GM12878 (cell line): ENCODE data around the gene SNRPE. TPM values are rescaled to one million over a fixed set of nuclear protein-coding genes. Genes with fewer than 3 reads are reported as not detected.

Experiments used
- ATAC-seq: fragments of 200-7000 bp; cut with Tn5 transposase; 3 replicates; pipeline ENCODE4 v1.9.1; 2020; ENCODE audit warnings: mild to moderate bottlenecking, moderate library complexity
- BruUV-seq: library from RNA; stranded (reverse); fragments of 400-500 nt; replicated peaks from 2 replicates; lab custom pipeline; 2021; lab: Mats Ljungman, UMichigan
- CTCF ChIA-PET: fragments of 300-600 bp; sonication (Branson Sonifier 250); formaldehyde crosslinking; extraction: SDS; loops from one replicate; lab custom pipeline; 2021; ENCODE audit warnings: inconsistent platforms; lab: Yijun Ruan, JAX
- POLR2A ChIA-PET: fragments of 350-600 bp; formaldehyde crosslinking; extraction: SDS; loops from one replicate; lab custom pipeline; 2021; ENCODE audit warnings: inconsistent platforms; lab: Charles Lee
- RAD21 ChIA-PET: fragments of 300-600 bp; sonication (Branson Sonifier 250); formaldehyde crosslinking; loops from one replicate; lab custom pipeline; 2023; ENCODE audit warnings: antibody characterized with exemption; ENCODE audit not compliant: unreplicated experiment; lab: Charles Lee
- SMC1A ChIA-PET: fragments of 300-600 bp; sonication (Branson Sonifier 250); formaldehyde crosslinking; loops from one replicate; lab custom pipeline; 2023; ENCODE audit not compliant: unreplicated experiment, uncharacterized antibody; lab: Charles Lee
- DNase-seq: peaks from one replicate; pipeline ENCODE4 v3.0.0-alpha.2; 2011; ENCODE audit warnings: low read depth, low spot score
- FAIRE-seq: peaks from 3 replicates; lab custom pipeline; 2011; peaks lifted over from hg19 to GRCh38; lab: Jason Lieb, UNC
- H2AFZ ChIP-seq: 2 replicates; pipeline ENCODE4 v1.6.0; 2011; ENCODE audit warnings: low read depth, low read length, control low read depth; ENCODE audit not compliant: control insufficient read depth
- H3K27ac ChIP-seq: 2 replicates; pipeline ENCODE4 v1.5.1; 2011; ENCODE audit warnings: control low read depth; ENCODE audit not compliant: control insufficient read depth, insufficient read depth
- H3K27me3 ChIP-seq, 2 experiments: replicated peaks in 1 of 2; 2 replicates each; pipeline versions ENCODE4 v1.6.0 to v1.6.1; 2011; ENCODE audit warnings: low read length in 1 of 2; ENCODE audit not compliant: control insufficient read depth in 2 of 2, insufficient read depth in 2 of 2
- H3K36me3 ChIP-seq, 2 experiments: 2 replicates each; pipeline ENCODE4 v1.5.1; 2011; ENCODE audit warnings: low read length in 1 of 2; ENCODE audit not compliant: control insufficient read depth in 2 of 2, insufficient read depth in 2 of 2
- H3K4me1 ChIP-seq: 2 replicates; pipeline ENCODE4 v1.6.1; 2011; ENCODE audit warnings: mild to moderate bottlenecking, low read length, moderate library complexity, mixed read lengths; ENCODE audit not compliant: control insufficient read depth, insufficient read depth
- H3K4me2 ChIP-seq: 2 replicates; pipeline ENCODE4 v1.6.0; 2011; ENCODE audit warnings: control low read depth; ENCODE audit not compliant: control insufficient read depth, insufficient read depth
- H3K4me3 ChIP-seq: fragments of 200-600 bp; sonication (generic); 2 replicates; pipeline ENCODE4 v1.5.1; 2016
- H3K79me2 ChIP-seq: 2 replicates; pipeline ENCODE4 v1.6.0; 2011; ENCODE audit warnings: low read length; ENCODE audit not compliant: control insufficient read depth, insufficient read depth
- H3K9ac ChIP-seq: 2 replicates; pipeline ENCODE4 v1.8.0; 2011; ENCODE audit warnings: low read length, control low read depth, mixed read lengths; ENCODE audit not compliant: control insufficient read depth, insufficient read depth
- H3K9me3 ChIP-seq: replicated peaks from 3 replicates; pipeline ENCODE4 v1.5.1; 2011; ENCODE audit warnings: mild to moderate bottlenecking, low read length; ENCODE audit not compliant: control insufficient read depth, insufficient read depth
- H4K20me1 ChIP-seq: 2 replicates; pipeline ENCODE4 v1.6.0; 2011; ENCODE audit not compliant: control insufficient read depth, insufficient read depth
- CHD4 ChIP-seq: fragments of 200-600 bp; sonication (generic); IDR thresholded peaks from 2 replicates; pipeline ENCODE4 v1.6.1; 2016; ENCODE audit warnings: mild to moderate bottlenecking
- DPF2 ChIP-seq: fragments of 450-650 bp; IDR thresholded peaks from 2 replicates; pipeline ENCODE4 v1.6.1; 2017; ENCODE audit warnings: mild to moderate bottlenecking
- EED ChIP-seq: sonication (generic); IDR thresholded peaks from 2 replicates; pipeline ENCODE4 v1.6.1; 2016; ENCODE audit warnings: antibody characterized with exemption, low read depth
- KLF5 ChIP-seq: fragments of 450-650 bp; IDR thresholded peaks from 2 replicates; pipeline ENCODE4 v1.6.1; 2014; ENCODE audit warnings: mild to moderate bottlenecking; ENCODE audit not compliant: partially characterized antibody
- MEF2A ChIP-seq: IDR thresholded peaks from 2 replicates; pipeline ENCODE4 v1.6.1; 2011; ENCODE audit warnings: low read depth, mild to moderate bottlenecking, low read length, moderate library complexity; ENCODE audit not compliant: insufficient read depth
- MTA2 ChIP-seq: fragments of 450-650 bp; IDR thresholded peaks from 2 replicates; pipeline ENCODE4 v1.6.1; 2016; ENCODE audit warnings: low read depth, mild to moderate bottlenecking, moderate library complexity
- POLR2AphosphoS5 ChIP-seq: IDR thresholded peaks from 2 replicates; pipeline ENCODE4 v1.6.1; 2011; ENCODE audit warnings: mild to moderate bottlenecking, low read length, inconsistent platforms
- POU2F2 ChIP-seq: IDR thresholded peaks from 3 replicates; pipeline ENCODE4 v1.6.1; 2011; ENCODE audit warnings: low read depth, mild to moderate bottlenecking, low read length, borderline replicate concordance
- SUPT20H ChIP-seq: IDR thresholded peaks from 2 replicates; pipeline ENCODE4 v1.6.1; 2011; ENCODE audit warnings: low read depth, mild to moderate bottlenecking, low read length, moderate library complexity, borderline replicate concordance; ENCODE audit not compliant: control insufficient read depth
- ZNF217 ChIP-seq: fragments of 450-650 bp; IDR thresholded peaks from 2 replicates; pipeline ENCODE4 v1.6.1; 2017; ENCODE audit warnings: antibody characterized with exemption, mild to moderate bottlenecking
- ZNF687 ChIP-seq: fragments of 450-650 bp; IDR thresholded peaks from 2 replicates; pipeline ENCODE4 v1.6.1; 2017; ENCODE audit warnings: mild to moderate bottlenecking, moderate library complexity
- WGBS: methylation state at CpG from one replicate; pipeline ENCODE4 v1.1.6; 2016; ENCODE audit warnings: low lambda C conversion rate; ENCODE audit not compliant: insufficient replicate concordance, insufficient coverage; ENCODE audit errors: missing lambda C conversion rate; 5-methylcytosine and 5-hydroxymethylcytosine counted together
- in situ Hi-C: fragments of 300-500 bp; cut with MboI; formaldehyde crosslinking; loops from 9 replicates; pipeline ENCODE4 v1.14.3; 2018; ENCODE audit warnings: mixed read lengths
- intact Hi-C: fragments of 100-400 bp; cut with micrococcal nuclease; formaldehyde crosslinking; loops from one replicate; pipeline ENCODE4 v1.14.2; 2022; ENCODE audit not compliant: unreplicated experiment
- polyA plus RNA-seq, 11 experiments: library from polyadenylated mRNA; depleted of rRNA in 4 of 11; unstranded in 6 of 11; stranded (reverse) in 5 of 11; fragments of >200 nt; fragmentation: Nextera tagmentation in 4 of 11; fragmentation: Illumina TruSeq in 1 of 11; extraction: Ambion mirVana in 4 of 11; extraction: Trizol in 1 of 11; gene quantifications; 1 replicate in 1 of 11; 2 replicates in 10 of 11; pipeline versions ENCODE4 v1.2.1 to v1.2.3, GENCODE V29; 2011 to 2016; ENCODE audit warnings: inconsistent platforms in 2 of 11, missing spikeins in 2 of 11, low read depth in 1 of 11
- total RNA-seq, 4 experiments: library from RNA; depleted of rRNA in 3 of 4; stranded (reverse); fragments of >200 nt in 3 of 4; fragmentation: Illumina TruSeq in 1 of 4; extraction: Trizol in 1 of 4; gene quantifications; 2 replicates each; pipeline versions ENCODE4 v1.2.1 to v1.2.3, GENCODE V29; 2013 to 2021
- TF ChIP-seq, protein P1 (sequence below): fragments of 450-650 bp; IDR thresholded peaks from 2 replicates; pipeline ENCODE4 v1.6.1; 2016; ENCODE audit warnings: mild to moderate bottlenecking
- TF ChIP-seq, protein P2 (sequence below): fragments of 450-650 bp; IDR thresholded peaks from 2 replicates; pipeline ENCODE4 v1.6.1; 2017; ENCODE audit warnings: mild to moderate bottlenecking, low read depth, inconsistent platforms; ENCODE audit not compliant: poor library complexity, severe bottlenecking
- TF ChIP-seq, protein P3 (sequence below): fragments of 450-650 bp; IDR thresholded peaks from 2 replicates; pipeline ENCODE4 v1.6.1; 2017; ENCODE audit warnings: borderline replicate concordance
- TF ChIP-seq, protein P4 (sequence below): fragments of 450-650 bp; IDR thresholded peaks from 2 replicates; pipeline ENCODE4 v1.6.1; 2014; ENCODE audit warnings: mild to moderate bottlenecking

The SNRPE gene
- total and polyA plus RNA-seq, 10 of the 15 experiments (the other 5 are each of a cell fraction or from before 2014, with no cell fraction given), result 109 to 1,384 (median 316) TPM

- H3K79me2 ChIP-seq, result peaks cover 2% of the 10 kb centered on the region
- H3K4me2 ChIP-seq, result no peak overlapping the region
- 96% methylated on average over 6 of the region's 6 CpGs for WGBS
- FAIRE-seq, result no peak
- H3K9ac ChIP-seq, result no peak overlapping the region
- no peaks in the 10 kb centered on the region for H3K4me1 ChIP-seq
- POLR2A ChIA-PET, result interaction anchor here (0.6 kb wide), 2 partner anchors 41 to 139 kb away, joined by 3 to 4 read pairs; no protein-coding TSS in a partner anchor
- no peak overlapping the region for H2AFZ ChIP-seq
- H3K36me3 ChIP-seq, result peaks cover 4 to 35% of the 10 kb centered on the region in 2 experiments
- CTCF ChIA-PET, result interaction anchor here (1.1 kb wide), 1 partner anchor 25 kb away, joined by 3 read pairs; no protein-coding TSS in a partner anchor
- intact Hi-C loops, result no loop called here
- in situ Hi-C loops, result no loop called here
- no peak for DNase-seq
- no peak for ATAC-seq
- no peaks in the 10 kb centered on the region for H3K9me3 ChIP-seq
- RAD21 ChIA-PET, result no interaction called here
- no peak overlapping the region for H3K27ac ChIP-seq
- no TSS peak for BruUV-seq
- no peak overlapping the region for H3K4me3 ChIP-seq
- no peaks in the 10 kb centered on the region for H3K27me3 ChIP-seq
- H4K20me1 ChIP-seq, result no peaks in the 10 kb centered on the region
- SMC1A ChIA-PET, result interaction anchor here (1.2 kb wide), 1 partner anchor 20 kb away, joined by 4 read pairs; no protein-coding TSS in a partner anchor
- TF ChIP-seq, protein P1, sequence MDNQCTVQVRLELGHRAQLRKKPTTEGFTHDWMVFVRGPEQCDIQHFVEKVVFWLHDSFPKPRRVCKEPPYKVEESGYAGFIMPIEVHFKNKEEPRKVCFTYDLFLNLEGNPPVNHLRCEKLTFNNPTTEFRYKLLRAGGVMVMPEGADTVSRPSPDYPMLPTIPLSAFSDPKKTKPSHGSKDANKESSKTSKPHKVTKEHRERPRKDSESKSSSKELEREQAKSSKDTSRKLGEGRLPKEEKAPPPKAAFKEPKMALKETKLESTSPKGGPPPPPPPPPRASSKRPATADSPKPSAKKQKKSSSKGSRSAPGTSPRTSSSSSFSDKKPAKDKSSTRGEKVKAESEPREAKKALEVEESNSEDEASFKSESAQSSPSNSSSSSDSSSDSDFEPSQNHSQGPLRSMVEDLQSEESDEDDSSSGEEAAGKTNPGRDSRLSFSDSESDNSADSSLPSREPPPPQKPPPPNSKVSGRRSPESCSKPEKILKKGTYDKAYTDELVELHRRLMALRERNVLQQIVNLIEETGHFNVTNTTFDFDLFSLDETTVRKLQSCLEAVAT, result no peak
- no peak for TF ChIP-seq MEF2A
- TF ChIP-seq, protein P2, sequence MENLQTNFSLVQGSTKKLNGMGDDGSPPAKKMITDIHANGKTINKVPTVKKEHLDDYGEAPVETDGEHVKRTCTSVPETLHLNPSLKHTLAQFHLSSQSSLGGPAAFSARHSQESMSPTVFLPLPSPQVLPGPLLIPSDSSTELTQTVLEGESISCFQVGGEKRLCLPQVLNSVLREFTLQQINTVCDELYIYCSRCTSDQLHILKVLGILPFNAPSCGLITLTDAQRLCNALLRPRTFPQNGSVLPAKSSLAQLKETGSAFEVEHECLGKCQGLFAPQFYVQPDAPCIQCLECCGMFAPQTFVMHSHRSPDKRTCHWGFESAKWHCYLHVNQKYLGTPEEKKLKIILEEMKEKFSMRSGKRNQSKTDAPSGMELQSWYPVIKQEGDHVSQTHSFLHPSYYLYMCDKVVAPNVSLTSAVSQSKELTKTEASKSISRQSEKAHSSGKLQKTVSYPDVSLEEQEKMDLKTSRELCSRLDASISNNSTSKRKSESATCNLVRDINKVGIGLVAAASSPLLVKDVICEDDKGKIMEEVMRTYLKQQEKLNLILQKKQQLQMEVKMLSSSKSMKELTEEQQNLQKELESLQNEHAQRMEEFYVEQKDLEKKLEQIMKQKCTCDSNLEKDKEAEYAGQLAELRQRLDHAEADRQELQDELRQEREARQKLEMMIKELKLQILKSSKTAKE, result no peak
- TF ChIP-seq, protein P3, sequence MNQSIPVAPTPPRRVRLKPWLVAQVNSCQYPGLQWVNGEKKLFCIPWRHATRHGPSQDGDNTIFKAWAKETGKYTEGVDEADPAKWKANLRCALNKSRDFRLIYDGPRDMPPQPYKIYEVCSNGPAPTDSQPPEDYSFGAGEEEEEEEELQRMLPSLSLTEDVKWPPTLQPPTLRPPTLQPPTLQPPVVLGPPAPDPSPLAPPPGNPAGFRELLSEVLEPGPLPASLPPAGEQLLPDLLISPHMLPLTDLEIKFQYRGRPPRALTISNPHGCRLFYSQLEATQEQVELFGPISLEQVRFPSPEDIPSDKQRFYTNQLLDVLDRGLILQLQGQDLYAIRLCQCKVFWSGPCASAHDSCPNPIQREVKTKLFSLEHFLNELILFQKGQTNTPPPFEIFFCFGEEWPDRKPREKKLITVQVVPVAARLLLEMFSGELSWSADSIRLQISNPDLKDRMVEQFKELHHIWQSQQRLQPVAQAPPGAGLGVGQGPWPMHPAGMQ, result no peak
- TF ChIP-seq CHD4, result no peak
- no peak for TF ChIP-seq ZNF217
- no peak for TF ChIP-seq DPF2
- TF ChIP-seq, protein P4, sequence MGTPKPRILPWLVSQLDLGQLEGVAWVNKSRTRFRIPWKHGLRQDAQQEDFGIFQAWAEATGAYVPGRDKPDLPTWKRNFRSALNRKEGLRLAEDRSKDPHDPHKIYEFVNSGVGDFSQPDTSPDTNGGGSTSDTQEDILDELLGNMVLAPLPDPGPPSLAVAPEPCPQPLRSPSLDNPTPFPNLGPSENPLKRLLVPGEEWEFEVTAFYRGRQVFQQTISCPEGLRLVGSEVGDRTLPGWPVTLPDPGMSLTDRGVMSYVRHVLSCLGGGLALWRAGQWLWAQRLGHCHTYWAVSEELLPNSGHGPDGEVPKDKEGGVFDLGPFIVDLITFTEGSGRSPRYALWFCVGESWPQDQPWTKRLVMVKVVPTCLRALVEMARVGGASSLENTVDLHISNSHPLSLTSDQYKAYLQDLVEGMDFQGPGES, result no peak
- no peak for TF ChIP-seq POLR2AphosphoS5
- no peak for TF ChIP-seq ZNF687
- TF ChIP-seq POU2F2, result no peak
- no peak for TF ChIP-seq EED
- no peak for TF ChIP-seq KLF5
- TF ChIP-seq SUPT20H, result no peak
- TF ChIP-seq MTA2, result no peak
Observed at GRCh38 chr1:203818399-203818798, 43.0 kb upstream of the SNRPE start.
